NCI-H526 (cell line): ENCODE measurements around the gene WDHD1.
"Not testable (repeated sequence)": the region's sequence is repeated elsewhere in the genome, so short reads cannot be mapped to it uniquely, and the experiment has no call there.

Experiments
- DNase-seq, 2 experiments: peaks; one replicate each; lab custom pipeline; 2025; lab: John Stamatoyannopoulos, UW

Gene WDHD1

GRCh38 chr14:55048900-55049436 is 22.1 kb upstream of the WDHD1 start:
- no peak for DNase-seq

- DNase-seq = no peak
Observed at GRCh38 chr14:55047301-55048053, 20.6 kb upstream of the WDHD1 start.

DNA sequence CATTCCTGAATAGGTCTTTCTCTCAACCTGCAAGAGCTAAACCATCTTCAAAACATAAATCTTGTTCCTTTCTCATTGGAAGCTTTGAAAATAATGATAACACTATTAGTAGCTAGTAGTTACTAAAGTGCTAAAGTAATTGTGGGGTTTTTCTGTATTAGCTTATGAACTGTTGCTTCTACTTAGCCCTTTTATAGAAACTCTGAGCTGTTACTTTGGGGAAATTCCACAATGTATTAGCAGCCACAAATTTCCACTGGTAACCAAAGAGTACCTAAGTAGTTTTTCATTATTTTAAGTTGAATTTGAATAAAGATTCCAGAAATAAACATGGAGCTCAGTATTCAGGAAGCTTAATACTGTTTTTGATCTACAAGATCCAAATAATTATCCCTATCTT is 18.2 kb upstream of the WDHD1 start:
- DNase-seq = no peak

- no peak for DNase-seq
Observed at GRCh38 chr14:55043528-55043927, 16.6 kb upstream of the WDHD1 start.

GRCh38 chr14:55038708-55039107 is 11.8 kb upstream of the WDHD1 start:
- no peak for DNase-seq

- DNase-seq = not testable (repeated sequence)
Observed at GRCh38 chr14:55037995-55038394, 11.1 kb upstream of the WDHD1 start.

GRCh38 chr14:55031190-55031589 is 4.3 kb upstream of the WDHD1 start:
- DNase-seq = no peak

DNA sequence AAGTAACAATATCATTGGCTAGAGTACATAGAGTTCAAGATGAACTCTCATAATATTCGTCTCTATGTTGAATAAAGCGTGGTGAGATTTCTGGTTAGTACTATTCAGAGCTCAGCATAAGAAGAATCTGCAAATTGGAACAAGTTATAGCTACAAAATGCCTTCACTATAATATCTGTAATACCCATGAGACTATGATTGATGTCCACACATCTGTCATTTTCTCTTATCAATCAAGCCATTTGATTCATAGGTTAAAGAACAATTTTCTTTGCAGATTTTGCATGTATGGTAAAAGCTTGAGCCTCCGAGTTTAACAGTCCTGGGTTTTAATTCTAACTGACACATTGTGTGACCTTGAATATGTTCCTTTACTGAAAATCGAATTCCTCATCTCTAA is 1.6 kb upstream of the WDHD1 start:
- DNase-seq = no peak

DNA sequence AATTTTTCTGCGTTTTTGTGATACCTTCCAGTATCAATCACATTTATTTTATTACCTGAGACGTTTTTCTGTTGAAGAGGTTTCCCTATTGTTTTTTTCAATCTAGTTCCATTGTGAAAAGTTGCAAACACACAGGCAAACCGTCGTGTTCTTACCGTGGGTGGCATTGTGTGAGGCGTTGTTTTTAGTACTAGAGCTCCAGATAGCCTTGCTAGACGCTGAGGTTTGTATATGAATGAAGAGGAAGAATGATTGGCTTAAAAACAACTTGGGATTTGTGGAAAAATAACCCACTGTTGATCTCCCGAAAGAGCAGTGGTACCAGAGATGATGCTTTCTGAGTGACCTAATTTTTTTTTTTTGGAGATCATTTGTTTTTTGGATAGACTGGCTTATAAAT is 1.2 kb upstream of the WDHD1 start:
- DNase-seq = peak in 1 of 2 experiments; percentile 19

- no peak for DNase-seq
Observed at GRCh38 chr14:55026441-55026792, 482 bp downstream of the WDHD1 start.

- DNase-seq = no peak
Observed at GRCh38 chr14:55025948-55026347, 951 bp downstream of the WDHD1 start.

DNA sequence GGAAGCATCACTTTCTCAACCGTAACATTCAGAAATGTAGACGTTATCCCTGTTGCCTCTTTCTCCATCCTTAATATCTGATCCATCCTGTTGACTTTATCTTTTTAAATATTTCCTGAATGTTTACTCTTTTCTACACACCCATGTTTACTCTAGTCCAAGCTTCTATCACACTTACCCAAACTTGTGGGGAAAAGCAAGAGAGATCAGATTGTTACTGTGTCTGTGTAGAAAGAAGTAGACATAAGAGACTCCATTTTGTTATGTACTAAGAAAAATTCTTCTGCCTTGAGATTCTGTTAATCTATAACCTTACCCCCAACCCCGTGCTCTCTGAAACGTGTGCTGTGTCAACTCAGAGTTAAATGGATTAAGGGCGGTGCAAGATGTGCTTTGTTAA is 2.5 kb downstream of the WDHD1 start:
- DNase-seq = not testable (repeated sequence)

DNA sequence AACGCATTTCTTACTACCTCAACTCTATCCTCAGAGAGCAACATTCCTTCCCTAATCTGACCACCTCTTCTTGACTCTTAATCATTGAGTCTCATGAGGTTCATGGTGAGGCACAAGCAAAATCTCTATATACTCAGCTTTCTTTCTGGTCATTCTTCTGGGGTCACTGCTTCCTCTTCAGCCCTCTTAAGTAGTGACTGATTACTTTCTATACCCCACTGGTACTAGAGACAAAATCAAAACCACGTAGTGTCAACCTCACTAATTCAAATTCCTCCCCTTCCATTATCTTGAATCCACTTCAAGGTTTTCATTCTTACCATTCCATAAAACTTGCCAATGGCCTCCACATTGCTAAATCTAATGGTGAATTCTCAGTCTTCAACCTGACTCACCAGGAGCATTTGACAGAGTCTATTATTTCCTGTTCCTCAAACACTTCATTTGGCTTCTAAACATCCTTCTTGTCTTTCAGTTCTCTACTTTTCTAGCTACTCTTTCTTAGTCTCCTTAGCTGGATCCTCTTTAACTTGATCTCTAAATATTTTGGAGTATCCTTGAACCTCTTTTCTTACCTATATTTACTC is 6.8 kb downstream of the WDHD1 start:
- DNase-seq = no peak

DNA sequence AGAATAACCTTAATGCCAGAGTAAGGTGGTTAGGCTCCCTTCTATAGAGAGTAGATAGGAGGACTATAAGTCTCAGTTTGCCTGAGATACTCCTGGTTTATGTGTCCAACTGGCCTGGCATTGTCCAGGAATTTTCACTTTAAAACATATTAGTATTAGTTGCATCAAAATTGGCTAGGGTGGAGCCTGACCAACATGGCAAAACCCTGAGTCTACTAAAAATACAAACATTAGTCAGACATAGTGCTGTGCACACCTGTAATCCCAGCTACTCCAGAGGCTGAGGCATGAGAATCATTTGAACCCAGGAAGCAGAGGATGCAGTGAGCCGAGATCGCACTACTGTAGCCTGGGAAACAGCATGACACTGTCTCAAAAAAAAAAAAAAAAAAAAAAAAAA is 11.9 kb downstream of the WDHD1 start:
- no peak for DNase-seq

GRCh38 chr14:55005071-55005470 is 21.8 kb downstream of the WDHD1 start:
- no peak for DNase-seq

- no peak for DNase-seq
Observed at GRCh38 chr14:55000381-55000780, 26.5 kb downstream of the WDHD1 start.

DNA sequence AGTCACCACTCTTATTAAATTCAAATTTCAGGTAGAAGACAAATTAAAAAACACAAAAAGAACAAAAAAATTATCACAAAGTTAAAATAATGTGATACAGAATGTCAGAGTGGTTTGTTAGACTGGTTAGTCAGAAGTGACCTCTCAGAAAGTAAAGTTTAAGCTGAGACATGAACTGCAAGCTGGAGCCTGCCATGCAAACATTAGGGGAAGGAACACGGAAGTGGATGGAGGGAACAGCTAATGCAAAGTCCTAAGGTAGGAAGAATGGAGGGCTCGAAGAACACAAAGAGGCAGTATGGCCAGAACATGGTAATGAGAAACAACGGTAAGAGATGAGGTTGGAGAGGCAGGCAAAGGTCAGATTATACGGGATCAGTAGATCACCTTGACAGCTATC is 41.7 kb downstream of the WDHD1 start:
- DNase-seq = no peak

DNA sequence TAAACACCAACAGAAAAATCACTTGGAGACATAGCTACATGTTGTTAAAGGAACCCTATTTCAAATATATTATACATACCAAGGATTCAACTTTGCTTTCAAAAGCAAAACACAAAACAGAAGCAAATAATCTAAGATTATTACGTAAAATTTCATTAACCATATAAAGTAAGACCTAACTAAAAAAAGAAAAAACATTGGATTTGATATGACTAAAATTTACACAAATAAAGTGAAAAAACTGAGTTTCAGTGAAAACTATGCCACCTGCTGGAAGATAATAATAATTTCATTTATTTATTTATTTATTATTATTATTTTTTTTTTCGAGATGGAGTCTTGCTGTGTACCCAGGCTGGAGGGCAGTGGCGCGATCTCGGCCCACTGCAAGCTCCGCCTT is 45.2 kb downstream of the WDHD1 start:
- no peak for DNase-seq

- DNase-seq = no peak
Observed at GRCh38 chr14:54979039-54979438, 47.9 kb downstream of the WDHD1 start.

DNA sequence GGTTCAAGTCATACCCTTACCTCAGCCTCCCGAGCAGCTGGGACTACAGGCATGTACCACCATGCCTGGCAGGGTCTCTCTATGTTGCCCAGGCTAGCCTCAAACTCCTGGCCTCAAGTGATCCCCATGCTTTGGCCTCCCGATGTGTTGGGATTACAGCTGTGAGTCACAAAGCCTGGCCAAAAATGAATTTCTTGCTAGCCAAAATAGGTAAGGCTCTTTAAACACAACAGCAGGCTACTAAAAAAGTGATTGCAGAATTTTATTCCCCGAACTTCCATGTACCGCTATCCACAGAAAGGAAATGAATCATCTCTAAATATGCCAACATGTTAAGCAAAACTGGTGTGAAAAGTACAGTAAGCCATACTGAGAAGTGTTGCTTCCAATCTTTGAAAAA is 50.6 kb downstream of the WDHD1 start:
- no peak for DNase-seq

- no peak for DNase-seq
Observed at GRCh38 chr14:54975856-54976255, 51.0 kb downstream of the WDHD1 start.

DNA sequence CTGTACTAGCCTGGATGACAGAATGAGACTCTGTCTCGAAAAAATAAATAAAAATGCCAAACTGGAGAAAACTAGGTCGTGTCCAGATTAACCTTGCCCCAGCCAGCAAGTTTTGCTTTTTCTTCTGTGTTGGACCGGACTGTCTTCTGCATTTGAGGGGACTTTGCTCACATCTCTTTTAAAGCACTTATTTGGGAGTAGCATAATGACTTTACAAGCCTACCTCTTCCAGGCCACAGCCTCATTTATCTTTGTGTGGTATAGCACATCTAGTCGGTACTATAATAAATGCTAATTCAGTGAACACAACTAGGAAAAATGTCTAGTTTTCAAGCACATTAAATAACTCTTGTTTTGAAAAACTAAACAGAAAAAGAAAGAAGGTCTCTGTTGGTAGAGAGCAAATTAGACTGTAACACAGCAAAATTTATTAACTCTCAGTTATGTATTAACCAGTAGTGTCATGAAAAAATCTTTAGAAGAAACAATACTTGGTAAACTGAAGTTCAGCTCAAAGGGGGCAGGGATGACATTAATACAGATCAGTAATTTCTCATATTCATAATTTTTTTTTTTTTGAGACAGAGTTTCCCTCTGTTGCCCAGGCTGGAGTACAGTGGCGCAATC is 52.0 kb downstream of the WDHD1 start:
- no peak for DNase-seq

- no peak for DNase-seq
Observed at GRCh38 chr14:54967496-54967895, 59.4 kb downstream of the WDHD1 start.
